Hindlimb muscle (tissue), 1 donor: ENCODE data around the gene CAPN2. TPM values are rescaled to one million over a fixed set of nuclear protein-coding genes. Genes with fewer than 3 reads are reported as not detected.
"Not testable (repeated sequence)": the region's sequence is repeated elsewhere in the genome, so short reads cannot be mapped to it uniquely, and the experiment has no call there.

Experiments used
- DNase-seq: peaks from one replicate; pipeline ENCODE4 v3.0.0-alpha.2; 2013
- polyA plus RNA-seq: library from polyadenylated mRNA; unstranded; fragments of 120-200 nt; gene quantifications from one replicate; pipeline ENCODE4 v1.2.1, GENCODE V29; 2013; ENCODE audit not compliant: insufficient read length

The CAPN2 gene
- polyA plus RNA-seq, 1 donor, result 99.6 TPM

DNA sequence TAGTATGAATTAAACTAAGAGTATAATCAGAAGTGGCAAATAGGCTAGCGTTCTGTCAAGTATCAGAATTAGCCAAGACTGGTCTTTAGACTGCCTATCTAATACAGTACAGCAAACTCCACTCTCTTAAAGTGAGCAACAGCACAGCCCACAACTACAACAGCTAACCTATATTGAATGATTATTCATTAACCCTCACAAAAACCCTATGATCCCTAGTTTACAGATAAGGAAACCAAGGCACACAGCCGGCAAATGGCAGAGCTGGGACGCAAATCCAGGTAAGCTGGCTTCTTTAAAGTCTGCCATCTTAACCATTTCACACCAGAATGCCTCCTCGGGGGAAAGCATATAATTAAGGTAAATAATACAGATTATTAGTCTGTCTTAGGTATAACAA is 81.4 kb downstream of the CAPN2 start:
- DNase-seq, result no peak

GRCh38 chr1:223794136-223794880 is 82.0 kb downstream of the CAPN2 start:
- no peak for DNase-seq

DNA sequence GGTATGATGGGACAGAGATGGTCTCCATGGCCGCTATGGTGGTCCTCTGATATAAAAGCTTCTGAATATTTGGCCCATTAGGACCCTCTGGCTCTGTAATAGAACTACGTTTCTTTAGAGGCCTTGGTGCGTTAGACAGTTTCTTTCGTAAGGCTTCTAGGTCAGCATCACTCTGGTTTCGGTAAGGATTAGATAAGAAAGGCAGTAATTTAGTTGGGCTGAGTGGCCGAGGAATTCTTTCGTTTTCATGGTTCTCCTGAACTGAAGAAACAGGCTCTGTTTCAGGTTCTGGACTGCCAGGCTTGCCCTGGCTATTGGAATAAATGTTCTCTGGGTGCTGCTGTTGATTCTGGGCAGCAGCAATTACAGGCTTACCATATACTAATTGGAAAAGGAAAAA is 83.9 kb downstream of the CAPN2 start:
- no peak for DNase-seq

DNA sequence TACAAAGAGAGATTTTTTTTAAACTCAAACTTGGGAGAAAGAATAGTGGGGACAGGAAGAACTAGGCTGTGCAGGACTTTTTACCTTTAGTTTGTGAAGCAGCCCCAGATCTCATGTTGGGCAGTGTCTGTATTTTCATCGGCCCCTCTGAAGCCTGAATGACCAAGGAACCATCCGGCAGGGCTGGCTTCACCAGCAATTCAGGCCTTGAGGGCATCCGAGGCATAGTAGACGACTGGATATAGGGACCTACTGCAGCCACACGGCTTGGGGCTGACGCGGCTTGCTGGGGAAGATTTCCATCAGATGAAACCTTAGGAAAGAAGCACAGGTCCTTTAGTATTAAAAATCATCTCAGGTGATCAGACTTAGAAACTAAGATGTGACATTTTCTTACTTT is 89.7 kb downstream of the CAPN2 start:
- DNase-seq, result no peak

DNA sequence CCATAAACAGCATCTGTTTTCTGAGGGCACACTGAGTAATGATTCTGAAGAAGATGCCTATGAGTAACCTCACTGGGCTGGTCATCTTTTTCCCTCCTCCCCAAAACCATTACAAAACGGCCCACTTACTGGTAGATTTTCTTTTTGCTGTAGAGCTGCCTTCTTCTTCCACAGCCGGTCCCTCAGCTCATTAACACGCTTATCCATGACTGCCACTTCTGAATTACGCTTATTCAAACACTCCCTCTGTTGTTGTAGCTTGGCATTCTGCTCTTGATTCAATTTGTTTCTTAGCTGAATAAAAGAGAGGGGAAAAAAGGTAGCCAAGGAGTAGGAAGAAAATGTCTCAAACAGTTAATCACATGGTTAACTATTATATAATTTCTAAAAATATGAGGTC is 90.3 kb downstream of the CAPN2 start:
- no peak for DNase-seq

- DNase-seq, result no peak
Measured at GRCh38 chr1:223803211-223803610, 90.9 kb downstream of the CAPN2 start.

GRCh38 chr1:223809905-223810304 is 97.6 kb downstream of the CAPN2 start:
- not testable (repeated sequence) for DNase-seq

DNA sequence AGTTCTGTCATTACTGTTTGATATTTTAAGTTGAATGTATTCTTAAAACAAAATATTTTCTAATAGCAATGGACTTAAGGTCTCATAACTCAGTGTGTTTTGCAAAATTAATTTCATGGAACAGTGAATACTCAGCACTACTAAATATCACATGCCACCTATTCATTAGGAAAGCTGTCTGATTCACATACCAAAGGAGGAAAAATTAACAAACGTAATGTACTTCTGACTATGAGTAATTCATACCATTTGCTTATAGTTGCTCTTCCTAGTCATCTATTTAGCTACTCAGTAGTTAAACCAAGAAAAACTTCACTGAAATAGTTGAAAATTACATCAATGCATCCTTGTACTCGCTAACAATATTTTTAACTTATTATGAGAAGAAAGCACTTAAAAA is 98.2 kb downstream of the CAPN2 start:
- no peak for DNase-seq

DNA sequence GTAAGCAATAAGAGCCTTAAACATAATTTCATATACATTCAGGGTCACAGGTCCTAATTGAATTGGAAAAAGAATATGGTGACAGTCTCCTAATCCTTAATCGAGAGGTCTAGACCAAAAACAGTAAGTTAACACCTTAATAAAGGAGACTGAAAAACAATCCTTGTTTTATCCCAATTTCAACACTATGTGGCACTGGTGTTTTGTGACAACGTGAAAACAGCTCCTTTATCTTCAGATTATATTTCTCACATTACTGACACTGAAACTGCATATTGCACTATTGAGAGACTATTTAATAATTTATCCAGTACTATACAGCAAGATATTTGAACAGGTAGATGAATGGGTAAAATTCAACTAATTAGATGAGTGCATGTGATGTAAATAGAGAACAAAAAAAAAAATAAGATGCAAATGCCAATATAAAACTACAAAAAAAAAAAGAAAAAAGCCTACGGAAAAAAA is 99.3 kb downstream of the CAPN2 start:
- peak; percentile 21 for DNase-seq

- DNase-seq, result no peak
Measured at GRCh38 chr1:223813645-223814044, 101.3 kb downstream of the CAPN2 start.

GRCh38 chr1:223815020-223815853 is 102.9 kb downstream of the CAPN2 start:
- DNase-seq, result no peak

DNA sequence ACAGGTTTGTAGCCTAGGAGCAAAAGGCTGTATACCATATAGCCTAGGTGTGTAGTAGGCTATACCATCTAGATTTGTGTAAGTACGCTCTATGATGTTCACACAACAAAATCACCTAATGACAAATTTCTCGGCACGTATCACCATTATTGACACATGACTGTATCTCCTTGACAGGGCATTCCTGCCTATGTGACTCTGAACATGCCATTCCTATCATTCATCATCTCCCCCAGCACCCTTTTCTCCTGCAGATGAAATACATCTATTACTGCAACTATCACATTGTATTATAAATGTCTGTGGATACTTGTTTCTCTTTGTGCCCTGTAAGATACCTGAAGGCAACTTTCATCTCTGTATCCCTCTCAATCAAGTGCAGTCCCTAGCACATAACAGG is 103.5 kb downstream of the CAPN2 start:
- no peak for DNase-seq

- not testable (repeated sequence) for DNase-seq
Measured at GRCh38 chr1:223817265-223817664, 104.9 kb downstream of the CAPN2 start.

DNA sequence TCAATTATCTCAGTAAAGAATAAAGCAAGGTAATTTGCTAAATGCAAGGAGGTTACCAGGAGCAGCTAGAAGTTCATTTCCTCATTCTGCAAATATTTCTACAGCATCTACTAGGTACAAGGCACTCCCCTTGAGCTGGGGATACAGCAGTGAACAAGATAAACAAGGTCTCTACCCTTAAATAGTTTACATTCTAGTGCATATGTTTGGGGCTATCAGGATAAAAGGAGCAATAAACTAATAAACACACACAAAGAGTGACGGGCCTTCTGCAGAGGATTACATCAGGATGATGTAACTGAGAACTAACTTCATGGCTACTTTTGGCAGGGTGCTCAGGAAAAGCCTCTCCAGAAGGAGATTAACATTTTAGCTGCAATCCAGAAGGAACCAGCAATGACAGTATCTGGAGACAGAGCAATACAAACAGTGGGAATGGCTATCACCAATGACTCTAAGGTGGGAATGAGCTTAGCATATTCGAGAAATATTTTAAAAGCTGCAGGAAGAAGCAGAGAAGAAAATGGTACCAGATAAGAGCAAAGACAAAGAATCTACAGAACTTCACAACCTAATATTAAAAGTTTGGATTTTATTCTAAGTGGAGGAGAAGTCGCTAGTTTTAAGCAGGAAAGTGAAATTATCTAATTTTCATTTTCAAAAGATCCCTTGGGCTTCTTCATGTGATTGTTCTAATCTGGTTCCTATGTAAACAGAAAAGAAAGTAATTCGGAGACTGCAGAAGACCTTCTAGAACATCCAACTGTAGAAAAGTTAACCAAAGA is 107.6 kb downstream of the CAPN2 start:
- DNase-seq, result no peak

- no peak for DNase-seq
Measured at GRCh38 chr1:223820515-223820858, 108.1 kb downstream of the CAPN2 start.

- DNase-seq, result no peak
Measured at GRCh38 chr1:223820971-223821370, 108.6 kb downstream of the CAPN2 start.

DNA sequence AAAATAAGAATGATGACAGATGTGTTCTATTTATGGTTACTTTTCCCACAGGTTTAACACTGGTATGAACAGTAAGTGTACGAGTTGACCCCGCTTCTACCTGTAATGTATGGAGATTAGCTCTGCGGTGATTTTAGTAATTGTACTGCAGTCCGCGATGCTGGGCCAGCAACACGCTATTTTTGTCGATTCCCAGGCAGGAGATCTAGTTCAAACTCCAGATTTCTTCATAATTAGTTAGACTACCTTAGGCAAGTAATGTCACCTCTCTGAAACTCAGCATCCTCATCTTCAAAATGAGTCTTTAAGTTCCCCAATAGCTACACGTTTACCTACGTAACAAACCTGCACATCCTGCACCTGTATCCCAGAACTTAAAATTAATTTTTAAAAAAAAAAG is 111.9 kb downstream of the CAPN2 start:
- no peak for DNase-seq

- no peak for DNase-seq
Measured at GRCh38 chr1:223824712-223825111, 112.4 kb downstream of the CAPN2 start.

Other genes starting within 250 kb of the CAPN2 start
- gene CAPN8, start 46.8 kb upstream of the CAPN2 start, polyA plus RNA-seq, result not detected
- gene TP53BP2, start 133.4 kb downstream of the CAPN2 start, polyA plus RNA-seq, result 33.6 TPM